Lower leg skin (tissue), 3 donors: Measurements from ENCODE around the gene EIF4E.

Source experiments
- CTCF ChIP-seq, 3 donors: fragments of 450-650 bp; IDR thresholded peaks; one replicate each; pipeline ENCODE4 v1.5.1; 2016; ENCODE audit warnings: antibody characterized with exemption in 3 of 3, mild to moderate bottlenecking in 3 of 3, moderate library complexity in 2 of 3
- POLR2A ChIP-seq, 2 donors: fragments of 450-650 bp; IDR thresholded peaks; one replicate each; pipeline ENCODE4 v1.6.1; 2016 to 2017; ENCODE audit warnings: antibody characterized with exemption in 2 of 2, mild to moderate bottlenecking in 1 of 2, moderate library complexity in 1 of 2

GRCh38 chr4:98845960-98846359 lies 83.0 kb downstream of the EIF4E start:
- TF ChIP-seq CTCF (IDR thresholded peaks at IDR 0.05) (no peak), POLR2A (IDR thresholded peaks at IDR 0.05) (no peak)
